SU-DHL-6 (cell line): ENCODE measurements around the gene NR2F1-AS1.
"Not testable (repeated sequence)": the region's sequence is repeated elsewhere in the genome, so short reads cannot be mapped to it uniquely, and the experiment has no call there.

Source experiments
- H2AFZ ChIP-seq: fragments of 200-600 bp; sonication (generic); 2 replicates; pipeline ENCODE4 v1.6.1; 2014; ENCODE audit warnings: low read depth, mild to moderate bottlenecking, moderate library complexity, mixed read lengths, antibody characterized with exemption, low read length; ENCODE audit not compliant: severe bottlenecking
- H3F3A ChIP-seq: fragments of 200-600 bp; shearing (Covaris generic); 2 replicates; pipeline ENCODE4 v1.6.0; 2016; ENCODE audit warnings: antibody characterized with exemption, mild to moderate bottlenecking; ENCODE audit not compliant: insufficient read depth
- H3K27ac ChIP-seq: fragments of 200-600 bp; sonication (generic); 2 replicates; pipeline ENCODE4 v1.5.1; 2016; ENCODE audit warnings: low read depth, mild to moderate bottlenecking, low read length, moderate library complexity, mixed read lengths
- H3K27me3 ChIP-seq: fragments of 200-600 bp; sonication (generic), shearing (Covaris generic); 2 replicates; pipeline ENCODE4 v1.6.0; 2014; ENCODE audit warnings: mild to moderate bottlenecking, low read length
- H3K36me3 ChIP-seq: fragments of 200-600 bp; sonication (generic); 2 replicates; pipeline ENCODE4 v1.6.1; 2014; ENCODE audit warnings: mild to moderate bottlenecking, low read length, mixed read lengths
- H3K4me2 ChIP-seq: fragments of 300-600, 200-600 bp; shearing (Covaris generic), sonication (generic); 2 replicates; pipeline ENCODE4 v1.6.0; 2014; ENCODE audit warnings: low read length, low read depth, mild to moderate bottlenecking; ENCODE audit not compliant: poor library complexity, severe bottlenecking
- H3K4me3 ChIP-seq: fragments of 200-600 bp; sonication (generic); 2 replicates; pipeline ENCODE4 v1.5.1; 2014; ENCODE audit warnings: antibody characterized with exemption, low read length, mild to moderate bottlenecking, mixed read lengths; ENCODE audit not compliant: insufficient read depth, poor library complexity, severe bottlenecking
- H3K79me2 ChIP-seq: fragments of 200-600 bp; sonication (generic); 2 replicates; pipeline ENCODE4 v1.6.1; 2014; ENCODE audit warnings: mild to moderate bottlenecking, low read length, moderate library complexity; ENCODE audit not compliant: insufficient read depth
- H3K9ac ChIP-seq: fragments of 200-600 bp; sonication (generic); 2 replicates; pipeline ENCODE4 v1.7.0; 2014; ENCODE audit warnings: mild to moderate bottlenecking, low read length
- H3K9me2 ChIP-seq: fragments of 200-600 bp; sonication (generic); replicated peaks from 2 replicates; pipeline ENCODE4 v1.6.1; 2014; ENCODE audit warnings: low read length; ENCODE audit not compliant: insufficient read depth
- H3K9me3 ChIP-seq: fragments of 200-600 bp; sonication (generic); 2 replicates; pipeline ENCODE4 v1.6.1; 2014; ENCODE audit warnings: low read length, mixed read lengths; ENCODE audit not compliant: insufficient read depth
- H4K20me1 ChIP-seq: fragments of 200-600 bp; sonication (generic); 2 replicates; pipeline ENCODE4 v1.6.1; 2014; ENCODE audit warnings: low read depth, mild to moderate bottlenecking, antibody characterized with exemption, low read length, moderate library complexity, mixed read lengths
- CTCF ChIP-seq: fragments of 200-600 bp; sonication (generic); IDR thresholded peaks from one replicate; pipeline ENCODE4 v1.5.1; 2017; ENCODE audit warnings: antibody characterized with exemption, mild to moderate bottlenecking, low read length, moderate library complexity; ENCODE audit not compliant: insufficient read depth, poor library complexity, severe bottlenecking
- EZH2phosphoT487 ChIP-seq: fragments of 200-600 bp; sonication (generic), shearing (Covaris generic); conservative IDR thresholded peaks from 2 replicates; pipeline ENCODE4 v1.6.1; 2018; ENCODE audit warnings: mild to moderate bottlenecking, antibody characterized with exemption, low read length, moderate library complexity, mixed read lengths

Gene NR2F1-AS1

DNA sequence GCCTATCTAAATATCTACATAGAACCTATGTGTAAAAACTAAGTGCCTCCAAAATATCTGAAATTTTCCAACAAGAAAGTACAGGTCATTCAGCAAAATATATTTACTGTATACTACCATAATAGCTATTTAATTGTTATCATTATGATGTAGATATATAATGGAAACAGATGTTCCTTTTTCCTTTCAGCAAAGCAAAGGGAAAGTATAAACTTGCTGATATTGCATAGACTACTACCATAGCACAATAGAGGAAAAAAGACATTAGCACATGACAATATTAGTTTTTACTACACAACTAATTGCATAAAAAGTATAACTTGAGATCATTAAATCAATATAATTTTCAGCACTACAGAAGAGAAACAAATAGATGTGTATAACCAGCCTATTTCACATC is 14.9 kb downstream of the NR2F1-AS1 start:
- no peak overlapping the region for H3K9ac ChIP-seq
- H4K20me1 ChIP-seq, result no peaks in the 10 kb centered on the region
- no peak overlapping the region for H3K27ac ChIP-seq

GRCh38 chr5:93557021-93557604 is 23.9 kb downstream of the NR2F1-AS1 start:
- H2AFZ ChIP-seq, result no peak overlapping the region
- no peak overlapping the region for H3K9ac ChIP-seq
- H3K36me3 ChIP-seq, result no peaks in the 10 kb centered on the region
- no peak overlapping the region for H3K27ac ChIP-seq
- H4K20me1 ChIP-seq, result no peaks in the 10 kb centered on the region
- no peaks in the 10 kb centered on the region for H3K79me2 ChIP-seq
- H3F3A ChIP-seq, result no peaks in the 10 kb centered on the region
- H3K4me3 ChIP-seq, result no peak overlapping the region
- H3K27me3 ChIP-seq, result no peaks in the 10 kb centered on the region
- no peaks in the 10 kb centered on the region for H3K9me2 ChIP-seq
- H3K9me3 ChIP-seq, result no peaks in the 10 kb centered on the region
- TF ChIP-seq EZH2phosphoT487, result no peak
- no peak for TF ChIP-seq CTCF
- H3K4me2 ChIP-seq, result no peak overlapping the region

More for the DNA sequence above, 14.9 kb downstream of the NR2F1-AS1 start:
- no peaks in the 10 kb centered on the region for H3K9me3 ChIP-seq
- no peaks in the 10 kb centered on the region for H3K79me2 ChIP-seq
- H3K4me3 ChIP-seq, result no peak overlapping the region
- no peak overlapping the region for H3K4me2 ChIP-seq
- no peaks in the 10 kb centered on the region for H3F3A ChIP-seq
- H3K36me3 ChIP-seq, result no peaks in the 10 kb centered on the region
- H2AFZ ChIP-seq, result no peak overlapping the region
- H3K27me3 ChIP-seq, result no peaks in the 10 kb centered on the region; the same call in 1 of the 2 replicates
- TF ChIP-seq EZH2phosphoT487, result no peak
- no peak for TF ChIP-seq CTCF
- no peaks in the 10 kb centered on the region for H3K9me2 ChIP-seq

DNA sequence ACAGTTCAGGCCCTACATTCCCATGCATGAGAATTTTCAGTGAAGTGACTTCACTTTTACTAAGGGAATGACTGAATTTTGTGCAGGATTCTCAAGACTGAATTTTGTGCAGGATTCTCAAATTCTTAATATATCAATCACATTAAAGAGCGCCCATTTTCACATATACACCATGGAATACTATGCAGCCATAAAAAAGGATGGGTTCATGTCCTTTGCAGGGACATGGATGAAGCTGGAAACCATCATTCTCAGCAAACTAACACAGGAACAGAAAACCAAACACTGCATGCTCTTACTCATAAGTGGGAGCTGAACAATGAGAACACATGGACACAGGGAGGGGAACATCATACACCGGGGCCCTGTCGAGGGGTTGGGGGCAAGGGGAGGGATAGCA is 31.4 kb downstream of the NR2F1-AS1 start:
- not testable (repeated sequence) for H3K79me2 ChIP-seq, H3F3A ChIP-seq, H3K36me3 ChIP-seq, H3K4me3 ChIP-seq, H3K27ac ChIP-seq, H4K20me1 ChIP-seq, H3K9ac ChIP-seq, H2AFZ ChIP-seq, H3K9me3 ChIP-seq, H3K9me2 ChIP-seq, H3K27me3 ChIP-seq, H3K4me2 ChIP-seq

DNA sequence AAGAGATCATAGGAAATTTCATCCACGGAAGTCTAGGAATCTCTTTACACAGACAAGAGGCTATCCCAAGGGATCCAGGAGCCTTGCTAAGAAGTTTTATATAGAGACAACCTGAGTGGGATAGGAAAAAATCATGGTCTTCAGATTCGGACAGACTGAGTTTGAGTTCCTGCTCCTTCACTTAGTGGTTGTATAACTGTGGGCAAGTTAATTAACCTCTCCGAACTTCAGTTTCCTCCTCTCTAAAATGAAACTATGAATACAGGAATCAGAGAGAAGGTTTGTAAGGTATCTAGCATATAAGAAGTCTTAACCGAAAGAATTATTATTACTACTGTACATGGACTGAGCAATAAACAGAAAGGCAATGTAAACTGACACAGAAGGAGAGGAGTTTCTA is 35.1 kb downstream of the NR2F1-AS1 start:
- Histone ChIP-seq H3K79me2 (no peaks in the 10 kb centered on the region), H3K27me3 (no peaks in the 10 kb centered on the region), H3K9me2 (no peaks in the 10 kb centered on the region), H2AFZ (no peak overlapping the region), H3K9ac (no peak overlapping the region), H3K9me3 (no peaks in the 10 kb centered on the region), H3K36me3 (no peaks in the 10 kb centered on the region), H3F3A (no peaks in the 10 kb centered on the region), H4K20me1 (no peaks in the 10 kb centered on the region), H3K4me2 (no peak overlapping the region), H3K27ac (no peak overlapping the region), H3K4me3 (no peak overlapping the region)
- TF ChIP-seq EZH2phosphoT487 (no peak), CTCF (no peak)
